ENCODE data around the gene SCRN1. TPM values are rescaled to one million over a fixed set of nuclear protein-coding genes. Genes with fewer than 3 reads are reported as not detected.
A peak's percentile ranks its signal among the peaks of the same experiment; 100 is the strongest.
"Not testable (repeated sequence)": the region's sequence is repeated elsewhere in the genome, so short reads cannot be mapped to it uniquely, and the experiment has no call there.

The SCRN1 gene
- total RNA-seq, 2 experiments from 2014 or later = 2.0 to 2.5 TPM

DNA sequence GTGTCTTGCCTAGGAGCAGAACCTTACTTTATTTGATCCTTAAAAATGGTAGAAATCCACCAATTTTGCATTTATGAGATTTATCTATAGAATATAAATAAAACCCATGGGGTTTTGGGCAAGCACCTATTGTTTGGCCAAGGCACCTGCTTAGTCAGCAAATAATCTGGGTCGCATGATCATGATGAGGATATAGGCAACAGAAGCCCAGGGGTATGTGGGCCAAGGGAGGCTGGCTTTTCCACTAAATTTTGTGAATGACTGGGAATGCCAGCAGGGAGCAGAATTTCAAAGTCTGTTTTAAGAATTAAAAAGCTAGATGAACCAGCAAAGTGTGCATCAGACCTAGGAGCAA lies 17.3 kb downstream of the SCRN1 start:
- H3K4me3 Mint-ChIP-seq = no peak overlapping the region
- H3K27ac Mint-ChIP-seq = no peak overlapping the region
- no peak for DNase-seq
- H3K4me1 Mint-ChIP-seq = peaks cover 7% of the 10 kb centered on the region
- no peaks in the 10 kb centered on the region for H3K9me3 Mint-ChIP-seq
- peaks cover 31% of the 10 kb centered on the region for H3K27me3 Mint-ChIP-seq
- POLR2A ChIA-PET = no interaction called here
- no peaks in the 10 kb centered on the region for H3K36me3 Mint-ChIP-seq (ENCODE audit: low read depth)
- CTCF ChIA-PET = no interaction called here

DNA sequence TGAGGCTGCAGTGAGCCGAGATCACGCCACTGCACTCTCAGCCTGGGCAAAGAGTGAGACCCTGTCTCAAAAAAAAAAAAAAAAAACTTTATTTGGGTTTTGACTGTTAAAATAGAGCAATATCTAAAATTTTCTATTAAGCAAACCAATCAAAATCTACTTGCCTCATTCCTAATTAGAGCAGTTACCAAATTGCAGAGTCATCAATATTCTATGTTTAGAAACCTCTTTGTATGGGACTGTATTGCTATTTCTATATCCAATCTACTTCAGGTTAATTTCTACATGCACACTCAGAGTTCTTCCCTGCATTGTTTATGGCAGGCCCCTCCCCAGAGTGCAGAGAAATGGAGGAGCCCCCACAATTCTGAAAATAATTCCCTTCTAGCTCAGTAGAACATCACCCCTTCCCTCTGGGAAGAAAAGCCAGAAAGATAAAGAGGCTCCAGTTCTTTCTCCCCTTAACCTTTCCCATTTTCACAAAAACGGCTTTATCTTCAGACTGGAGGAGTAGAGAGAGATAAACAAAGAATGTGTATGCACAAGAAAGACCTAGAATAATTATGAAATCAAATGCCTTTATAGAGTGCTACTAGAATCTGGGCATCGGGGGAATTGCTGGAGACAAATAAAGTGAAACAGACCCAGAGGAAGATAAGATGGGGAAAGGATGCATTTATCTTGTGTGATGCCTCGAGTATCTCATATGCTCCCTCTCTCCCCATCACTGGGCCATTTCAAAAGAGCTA lies 17.9 kb downstream of the SCRN1 start:
- Mint-ChIP-seq H3K4me3 (no peak overlapping the region), H3K36me3 (ENCODE audit: low read depth) (no peaks in the 10 kb centered on the region), H3K4me1 (peaks cover 7% of the 10 kb centered on the region), H3K27me3 (peaks cover 29% of the 10 kb centered on the region), H3K27ac (no peak overlapping the region), H3K9me3 (no peaks in the 10 kb centered on the region)
- ChIA-PET CTCF (no interaction called here), POLR2A (no interaction called here)
- DNase-seq = no peak

DNA sequence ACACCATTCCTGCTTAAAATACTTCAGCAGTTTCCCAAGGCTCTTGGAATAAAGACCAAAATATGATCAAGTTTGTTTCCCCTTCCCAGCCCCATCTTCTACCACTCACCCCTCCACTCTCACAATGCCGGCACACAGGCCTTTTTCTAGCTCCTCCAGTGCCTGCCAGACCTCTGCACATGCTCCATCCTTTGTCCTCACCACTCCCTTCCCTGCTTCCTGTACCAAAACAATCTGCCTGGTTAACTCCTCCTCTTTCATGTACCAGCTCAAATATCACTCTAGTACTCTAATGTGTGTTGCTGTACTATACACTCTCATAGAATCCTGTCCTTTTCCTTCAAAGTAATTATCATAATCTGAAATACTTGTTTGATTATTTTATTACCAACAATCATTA lies 19.4 kb downstream of the SCRN1 start:
- Mint-ChIP-seq H3K36me3 (ENCODE audit: low read depth) (no peaks in the 10 kb centered on the region), H3K9me3 (no peaks in the 10 kb centered on the region), H3K4me3 (no peak overlapping the region), H3K27me3 (peaks cover 35% of the 10 kb centered on the region), H3K27ac (no peak overlapping the region), H3K4me1 (peaks cover 7% of the 10 kb centered on the region)
- no peak for DNase-seq
- ChIA-PET POLR2A (no interaction called here), CTCF (no interaction called here)

DNA sequence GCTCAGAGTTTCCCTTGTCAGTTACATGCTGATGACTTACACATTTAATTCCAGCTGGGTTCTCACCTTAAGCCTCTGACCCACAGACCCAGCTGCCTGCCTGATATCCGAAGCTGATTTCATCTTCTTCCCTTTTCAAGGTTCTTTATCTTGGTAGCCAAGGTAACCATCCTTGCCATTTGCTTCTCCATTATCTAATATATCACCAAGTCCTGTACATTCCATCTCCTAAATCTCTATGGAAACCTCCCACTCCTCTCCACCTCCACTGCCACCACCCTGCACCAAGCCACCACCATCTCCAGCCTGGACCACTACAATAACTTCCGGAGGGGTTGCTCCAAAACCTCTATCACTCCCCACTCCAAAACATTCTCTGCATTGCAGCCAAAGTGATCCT lies 19.9 kb downstream of the SCRN1 start:
- Mint-ChIP-seq H3K27me3 (peaks cover 37% of the 10 kb centered on the region), H3K4me3 (no peak overlapping the region), H3K4me1 (peaks cover 7% of the 10 kb centered on the region), H3K9me3 (no peaks in the 10 kb centered on the region), H3K27ac (no peak overlapping the region), H3K36me3 (ENCODE audit: low read depth) (no peaks in the 10 kb centered on the region)
- DNase-seq = no peak
- POLR2A ChIA-PET = no interaction called here
- CTCF ChIA-PET = no interaction called here

DNA sequence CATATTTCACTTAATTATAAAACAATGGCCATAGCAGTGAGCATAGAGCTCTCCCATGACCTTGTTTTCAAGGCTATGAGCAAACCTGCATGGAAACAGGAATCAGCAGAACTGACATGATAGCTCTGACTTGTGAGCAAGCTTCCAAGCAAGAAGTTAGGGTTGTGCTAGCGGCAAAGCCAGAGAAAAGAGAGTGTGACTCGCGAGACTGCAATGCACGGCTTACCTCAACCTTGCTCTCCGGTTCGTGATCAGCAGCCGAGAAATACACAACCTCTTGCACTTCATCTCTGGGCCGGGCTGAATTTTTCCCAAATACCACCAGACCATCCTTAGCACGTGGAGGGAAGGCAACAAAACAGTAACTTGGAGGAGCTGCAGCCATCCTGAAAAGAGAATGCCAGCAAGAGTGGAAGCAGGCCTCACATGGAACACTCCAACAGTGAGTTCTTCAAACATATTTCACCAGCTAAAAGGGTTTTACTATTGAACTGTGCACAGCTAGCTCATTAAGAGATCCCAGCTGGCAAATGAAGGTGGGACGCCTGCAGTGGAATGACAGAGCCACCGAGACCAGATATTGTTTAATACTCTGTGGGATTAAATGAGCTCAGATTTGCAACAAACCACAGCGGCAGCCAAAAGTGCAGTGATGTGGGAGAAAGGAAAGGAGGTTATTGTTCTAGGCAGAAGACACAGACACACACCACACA lies 20.8 kb downstream of the SCRN1 start:
- no peak overlapping the region for H3K4me3 Mint-ChIP-seq
- no peak overlapping the region for H3K27ac Mint-ChIP-seq
- H3K4me1 Mint-ChIP-seq = peaks cover 7% of the 10 kb centered on the region
- H3K27me3 Mint-ChIP-seq = peaks cover 37% of the 10 kb centered on the region
- DNase-seq = no peak
- ChIA-PET CTCF (no interaction called here), POLR2A (no interaction called here)
- no peaks in the 10 kb centered on the region for H3K9me3 Mint-ChIP-seq
- H3K36me3 Mint-ChIP-seq (ENCODE audit: low read depth) = no peaks in the 10 kb centered on the region

DNA sequence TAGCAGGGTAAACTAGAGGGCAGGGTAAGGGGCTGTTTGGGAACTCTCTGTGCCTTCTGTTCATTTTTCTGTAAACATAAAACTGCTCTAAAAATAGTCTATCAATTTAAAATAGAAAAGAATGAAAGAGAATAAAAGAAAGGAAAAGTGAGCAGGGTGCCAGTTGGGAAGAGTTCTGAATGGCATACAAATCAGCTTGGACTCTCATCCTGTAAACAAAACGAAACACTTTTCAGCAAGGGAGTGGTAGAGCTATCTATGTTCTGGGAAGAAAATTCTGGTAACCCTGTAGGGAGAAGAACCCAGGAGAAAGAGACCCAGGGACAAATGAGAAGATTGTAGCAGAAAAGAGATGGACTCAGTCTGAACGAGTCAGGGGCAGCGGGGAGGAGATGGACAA lies 24.6 kb downstream of the SCRN1 start:
- Mint-ChIP-seq H3K4me3 (no peak overlapping the region), H3K27me3 (peaks cover 23% of the 10 kb centered on the region)

DNA sequence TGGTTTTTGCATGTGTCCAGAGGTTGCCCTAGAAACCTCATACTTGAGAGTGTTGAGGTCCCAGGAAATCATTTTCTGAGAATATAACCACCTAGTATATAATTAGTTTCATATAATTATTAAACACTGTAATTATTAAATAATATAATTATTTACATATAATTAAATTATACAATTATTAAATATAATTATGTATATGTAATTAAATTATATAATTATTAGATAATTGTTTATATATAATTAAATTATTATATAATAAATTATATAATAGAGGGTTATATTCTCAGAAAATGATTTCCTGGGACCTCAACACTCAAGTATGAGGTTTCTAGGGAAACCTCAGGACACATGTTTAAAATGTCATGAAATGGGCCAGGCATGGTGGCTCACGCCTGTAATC lies 27.6 kb downstream of the SCRN1 start:
- Mint-ChIP-seq H3K4me1 (peaks cover 2% of the 10 kb centered on the region), H3K36me3 (ENCODE audit: low read depth) (no peaks in the 10 kb centered on the region), H3K4me3 (no peak overlapping the region), H3K27me3 (peaks cover 12% of the 10 kb centered on the region), H3K27ac (no peak overlapping the region), H3K9me3 (no peaks in the 10 kb centered on the region)
- ChIA-PET POLR2A (no interaction called here), CTCF (no interaction called here)
- DNase-seq = no peak

More for the DNA sequence above, 24.6 kb downstream of the SCRN1 start:
- ChIA-PET POLR2A (no interaction called here), CTCF (interaction anchor here (0.7 kb wide), 1 partner anchor 151 kb away, joined by 3 read pairs; no protein-coding TSS in a partner anchor)
- Mint-ChIP-seq H3K27ac (no peak overlapping the region), H3K36me3 (ENCODE audit: low read depth) (no peaks in the 10 kb centered on the region), H3K9me3 (no peaks in the 10 kb centered on the region), H3K4me1 (peaks cover 5% of the 10 kb centered on the region)
- DNase-seq = no peak

DNA sequence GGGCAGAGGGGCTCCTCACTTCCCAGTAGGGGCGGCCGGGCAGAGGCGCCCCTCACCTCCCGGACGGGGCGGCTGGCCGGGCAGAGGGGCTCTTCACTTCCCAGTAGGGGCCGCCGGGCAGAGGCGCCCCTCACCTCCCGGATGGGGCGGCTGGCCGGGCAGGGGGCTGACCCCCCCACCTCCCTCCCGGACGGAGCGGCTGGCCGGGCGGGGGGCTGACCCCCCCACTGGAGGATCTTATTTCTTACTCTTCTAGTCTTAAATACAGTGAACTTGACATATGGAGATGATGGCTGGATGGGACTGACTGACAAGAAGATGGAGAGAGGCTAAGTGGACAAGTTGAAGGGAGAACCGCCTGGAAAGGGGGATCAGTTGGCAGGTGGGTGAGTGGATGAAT lies 28.0 kb downstream of the SCRN1 start:
- H3K27ac Mint-ChIP-seq; H3K36me3 Mint-ChIP-seq (ENCODE audit: low read depth); DNase-seq; POLR2A ChIA-PET; H3K9me3 Mint-ChIP-seq; H3K4me1 Mint-ChIP-seq; CTCF ChIA-PET; H3K4me3 Mint-ChIP-seq: not testable (repeated sequence)
- H3K27me3 Mint-ChIP-seq = peaks cover 11% of the 10 kb centered on the region

DNA sequence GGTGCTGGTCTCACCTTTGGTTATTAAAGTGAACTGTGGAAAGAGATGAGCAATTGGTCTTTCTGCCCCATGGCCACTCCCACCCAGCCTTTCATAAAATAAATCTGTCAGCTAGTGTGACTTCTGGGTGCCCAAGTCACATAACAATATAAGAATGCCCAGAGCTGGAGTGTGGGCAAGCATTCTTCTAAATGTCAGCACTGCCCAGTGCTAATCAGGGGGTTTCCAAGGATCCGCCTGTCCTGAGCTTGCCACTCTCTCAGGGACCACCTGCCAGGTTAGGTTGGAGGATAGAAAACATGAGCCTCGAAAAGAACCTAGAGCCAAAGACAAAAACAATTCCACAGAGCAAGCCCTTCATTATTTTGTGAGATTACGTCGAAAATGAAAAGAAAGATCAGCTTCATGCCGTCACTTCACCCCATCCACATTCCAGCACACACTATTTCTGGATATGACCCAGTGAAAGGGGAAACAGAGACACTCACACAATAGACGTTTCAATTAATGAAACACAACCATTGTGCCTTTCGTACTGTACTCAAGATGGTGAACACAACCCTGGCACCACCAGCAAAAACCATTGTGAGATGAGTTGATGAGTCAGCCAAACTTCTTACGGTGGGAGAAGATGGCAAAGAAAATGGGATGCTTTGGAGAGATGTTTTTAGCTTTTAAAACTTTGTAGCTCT lies 30.8 kb downstream of the SCRN1 start:
- peaks cover 22% of the 10 kb centered on the region for H3K4me1 Mint-ChIP-seq
- no peaks in the 10 kb centered on the region for H3K36me3 Mint-ChIP-seq (ENCODE audit: low read depth)
- DNase-seq = no peak
- H3K4me3 Mint-ChIP-seq = no peak overlapping the region
- H3K9me3 Mint-ChIP-seq = no peaks in the 10 kb centered on the region
- POLR2A ChIA-PET = no interaction called here
- CTCF ChIA-PET = interaction anchor here (2.3 kb wide), 1 partner anchor 103 kb away, joined by 8 read pairs; no protein-coding TSS in a partner anchor
- no peak overlapping the region for H3K27ac Mint-ChIP-seq
- H3K27me3 Mint-ChIP-seq = no peaks in the 10 kb centered on the region

DNA sequence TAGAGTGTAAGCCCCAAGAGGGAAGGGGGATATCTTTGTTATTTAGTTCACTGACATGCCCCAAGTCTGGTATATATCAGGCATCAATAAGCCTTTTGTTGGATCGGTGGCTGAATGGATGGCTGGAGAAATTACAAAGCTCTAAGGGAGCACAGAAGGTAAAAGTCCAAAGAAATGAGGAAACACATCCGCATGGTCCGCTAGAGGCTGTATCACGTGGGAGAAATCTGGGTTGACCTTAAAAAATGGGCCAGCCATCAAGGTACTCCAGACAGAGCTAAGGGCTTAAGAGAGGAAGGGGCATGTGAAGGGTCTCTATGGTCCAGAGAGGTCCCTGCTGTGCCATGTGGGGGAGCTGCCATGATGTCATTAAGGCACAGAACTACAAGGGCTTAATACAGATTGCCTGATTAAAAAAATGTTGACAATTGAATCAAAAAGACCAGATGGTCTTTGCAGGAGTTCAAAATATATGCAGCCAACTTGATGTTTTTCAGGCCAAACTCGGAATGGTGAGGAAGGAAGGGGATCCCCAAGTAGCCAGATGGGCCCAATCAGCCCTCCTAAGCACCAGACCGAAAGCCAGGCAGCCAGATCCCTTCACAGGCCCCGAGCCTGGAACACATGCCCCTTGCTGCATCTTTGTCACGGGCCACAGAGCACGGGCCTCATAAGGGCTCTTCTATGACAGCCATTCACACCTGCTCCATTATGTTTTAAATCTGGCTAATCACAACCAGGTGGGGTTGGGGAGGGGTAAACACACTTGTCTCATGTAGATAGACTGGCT lies 31.9 kb downstream of the SCRN1 start:
- Mint-ChIP-seq H3K4me3 (no peak overlapping the region), H3K27me3 (peaks cover 2% of the 10 kb centered on the region), H3K27ac (no peak overlapping the region), H3K4me1 (peaks cover 22% of the 10 kb centered on the region), H3K36me3 (ENCODE audit: low read depth) (no peaks in the 10 kb centered on the region), H3K9me3 (no peaks in the 10 kb centered on the region)
- ChIA-PET CTCF (interaction anchor here (1.3 to 2.3 kb wide), 2 partner anchors 104 kb away, joined by 8 to 10 read pairs; no protein-coding TSS in a partner anchor), POLR2A (no interaction called here)
- no peak for DNase-seq

DNA sequence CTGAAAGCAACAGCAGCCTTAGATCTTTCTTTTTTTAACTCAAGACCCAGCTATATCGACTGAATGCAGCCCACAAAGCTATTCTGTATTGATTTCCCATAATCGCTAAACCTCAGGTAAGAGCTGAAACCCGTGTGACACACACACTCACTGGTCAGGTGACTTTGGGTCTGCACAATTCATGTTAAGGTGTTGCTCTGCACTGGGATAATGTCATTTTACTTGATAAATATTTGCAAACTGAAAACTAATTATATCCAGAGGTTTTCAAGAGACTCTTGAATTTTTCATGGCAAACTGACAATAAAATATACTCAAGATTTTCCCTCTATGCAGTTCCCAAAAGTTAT lies 33.1 kb downstream of the SCRN1 start:
- peaks cover 22% of the 10 kb centered on the region for H3K4me1 Mint-ChIP-seq
- POLR2A ChIA-PET = interaction anchor here (1.2 kb wide), 1 partner anchor 70 kb away, joined by 3 read pairs; the partner anchor contains the start of gene FKBP14
- no peak for DNase-seq
- peak overlapping the region; percentile 62 for H3K27ac Mint-ChIP-seq
- no peaks in the 10 kb centered on the region for H3K9me3 Mint-ChIP-seq
- H3K4me3 Mint-ChIP-seq = no peak overlapping the region
- CTCF ChIA-PET = interaction anchor here (1.1 to 1.3 kb wide), 2 partner anchors 22 to 105 kb away, joined by 3 to 10 read pairs; no protein-coding TSS in a partner anchor
- H3K27me3 Mint-ChIP-seq = peaks cover 2% of the 10 kb centered on the region
- H3K36me3 Mint-ChIP-seq (ENCODE audit: low read depth) = no peaks in the 10 kb centered on the region

DNA sequence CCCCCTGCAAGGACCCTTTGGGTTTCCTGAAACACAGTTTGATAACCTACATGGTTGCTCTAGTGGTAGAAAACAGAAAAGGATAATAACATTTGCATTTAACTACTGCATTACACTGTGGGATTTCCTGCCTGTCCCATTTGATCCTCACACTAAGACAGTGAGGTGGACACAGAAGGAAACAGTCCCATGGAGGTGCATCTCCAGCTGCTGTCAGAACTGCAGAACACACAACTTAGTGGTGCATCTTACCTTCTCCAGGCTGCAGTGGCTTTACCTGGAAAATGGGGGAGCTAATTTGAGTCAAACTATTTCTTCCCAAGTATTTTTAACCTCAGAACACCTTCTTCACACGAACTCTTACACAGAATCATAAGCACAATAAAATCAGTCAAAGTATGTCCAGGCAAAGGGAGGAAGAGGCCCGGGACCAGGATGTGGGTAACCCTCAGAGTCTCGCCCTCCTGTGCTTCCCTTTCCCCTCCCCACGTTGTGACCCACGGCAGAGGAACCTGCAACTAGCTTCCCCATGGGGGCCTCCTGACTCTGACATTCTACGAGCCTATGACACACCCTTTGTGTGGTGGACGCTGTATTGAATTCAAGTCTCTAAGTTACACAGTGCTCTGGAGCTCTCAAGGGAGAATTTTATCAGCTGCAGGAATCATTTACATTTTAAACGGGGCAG lies 33.7 kb downstream of the SCRN1 start:
- H3K27me3 Mint-ChIP-seq = peaks cover 5% of the 10 kb centered on the region
- peak; percentile 45 for DNase-seq
- peaks cover 3% of the 10 kb centered on the region for H3K9me3 Mint-ChIP-seq
- H3K4me1 Mint-ChIP-seq = peaks cover 22% of the 10 kb centered on the region
- CTCF ChIA-PET = interaction anchor here (0.5 to 1.3 kb wide), 3 partner anchors 22 to 339 kb away, joined by 3 to 10 read pairs (median 3); no protein-coding TSS in a partner anchor
- peaks cover 3% of the 10 kb centered on the region for H3K36me3 Mint-ChIP-seq (ENCODE audit: low read depth)
- peak overlapping the region; percentile 62 for H3K27ac Mint-ChIP-seq
- POLR2A ChIA-PET = interaction anchor here (1.2 kb wide), 1 partner anchor 71 kb away, joined by 3 read pairs; the partner anchor contains the start of gene FKBP14
- H3K4me3 Mint-ChIP-seq = no peak overlapping the region
